HG03442 (cell line): ENCODE measurements around the gene ASF1A.
"Not testable (repeated sequence)": the region's sequence is repeated elsewhere in the genome, so short reads cannot be mapped to it uniquely, and the experiment has no call there.

ENCODE experiments used
- ATAC-seq: cut with Tn5 transposase; IDR thresholded peaks from one replicate; pipeline ENCODE4 v1.9.1; 2021; ENCODE audit warnings: mild to moderate bottlenecking, moderate library complexity; ENCODE audit not compliant: unreplicated experiment

The ASF1A gene

GRCh38 chr6:118893807-118894424 is at the start of gene ASF1A:
TSS of gene ASF1A (plus strand) at chr6:118894152. CDS start at chr6:118894414, 262 bp downstream.
- ATAC-seq: peak; percentile 68

DNA sequence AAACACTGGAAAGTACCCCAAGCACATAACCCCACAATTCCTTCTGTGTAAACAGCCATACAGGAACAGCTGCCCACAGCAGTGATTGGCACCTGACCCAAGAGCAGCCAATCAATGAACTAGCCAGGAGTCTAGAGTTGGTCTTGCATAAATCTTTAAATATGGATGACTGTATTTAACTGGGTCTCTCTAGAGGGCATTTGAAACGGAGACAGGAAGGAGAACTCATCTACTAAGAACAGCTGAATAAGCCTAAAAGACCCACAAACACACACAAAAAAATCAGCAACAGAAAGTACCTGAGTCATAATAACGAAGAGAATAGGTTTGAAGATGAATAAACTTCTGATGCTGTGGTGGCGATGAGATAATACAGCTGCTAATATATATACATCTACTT is 49.0 kb upstream of the ASF1A start:
- ATAC-seq: peak; percentile 57

GRCh38 chr6:118853408-118853807 is 40.5 kb upstream of the ASF1A start:
- ATAC-seq: no peak

DNA sequence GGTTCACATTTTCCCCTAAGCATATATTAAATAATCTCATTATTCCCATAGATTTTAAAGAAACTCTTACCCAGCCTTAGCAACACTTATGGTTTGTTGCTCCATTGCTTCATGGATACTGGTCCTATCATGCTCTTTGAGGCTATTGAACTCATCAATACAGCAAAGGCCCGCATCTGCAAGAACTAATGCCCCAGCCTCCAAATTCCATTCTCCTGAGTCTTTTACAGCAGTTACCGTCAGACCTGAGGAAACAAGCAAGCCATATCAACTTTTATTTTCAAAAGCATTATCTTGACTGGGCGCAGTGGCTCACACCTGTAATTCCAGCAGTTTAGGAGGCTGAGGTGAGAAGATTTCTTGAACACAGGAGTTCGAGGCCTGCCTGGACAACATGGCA is 37.7 kb upstream of the ASF1A start:
- no peak for ATAC-seq

DNA sequence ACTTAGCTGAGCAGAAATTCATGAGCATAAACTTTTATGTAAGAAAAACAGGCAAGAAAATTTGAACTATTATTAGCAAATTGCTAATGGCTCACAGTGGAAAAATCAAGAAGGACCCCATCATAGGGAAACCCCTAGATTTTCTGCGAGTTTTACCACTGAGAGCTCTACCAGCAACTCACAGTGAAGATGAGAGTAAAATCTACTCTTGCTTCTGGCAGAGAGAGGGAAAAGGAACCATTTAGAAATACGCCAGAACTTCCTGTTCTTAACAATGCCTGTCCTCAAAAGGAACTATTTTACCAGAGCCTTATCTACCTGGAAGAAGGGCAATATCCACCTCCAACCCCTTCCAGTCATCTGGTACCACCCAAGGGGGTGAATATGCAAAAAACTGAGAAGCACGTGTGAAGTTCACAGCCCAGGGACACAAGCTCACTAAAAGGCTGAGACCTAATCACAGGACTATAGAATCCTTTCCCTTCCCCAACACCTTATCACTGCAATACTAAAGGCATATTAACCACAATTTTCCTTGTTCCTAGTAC is 34.4 kb upstream of the ASF1A start:
- ATAC-seq: peak; percentile 60

DNA sequence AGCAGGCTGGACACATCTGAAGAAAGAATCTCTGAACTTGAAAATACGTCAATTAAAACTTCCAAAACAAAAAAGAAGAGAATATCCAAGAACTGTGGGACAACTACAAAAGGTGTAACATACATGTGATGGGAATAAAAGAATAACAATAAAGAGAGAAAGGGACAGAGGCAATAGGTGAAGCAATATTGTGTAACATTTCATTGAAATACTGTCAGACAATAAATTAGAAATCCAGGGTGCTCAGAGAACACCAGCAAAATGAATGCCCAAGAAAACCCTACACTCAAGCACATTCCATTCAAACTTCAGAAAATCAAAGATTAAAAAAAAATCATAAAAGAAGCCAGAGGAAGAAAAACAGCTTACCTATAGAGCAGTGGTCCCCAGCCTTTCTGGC is 33.6 kb upstream of the ASF1A start:
- ATAC-seq: no peak

GRCh38 chr6:118860880-118861279 is 33.1 kb upstream of the ASF1A start:
- ATAC-seq: no peak

GRCh38 chr6:118862443-118862842 is 31.5 kb upstream of the ASF1A start:
- no peak for ATAC-seq

DNA sequence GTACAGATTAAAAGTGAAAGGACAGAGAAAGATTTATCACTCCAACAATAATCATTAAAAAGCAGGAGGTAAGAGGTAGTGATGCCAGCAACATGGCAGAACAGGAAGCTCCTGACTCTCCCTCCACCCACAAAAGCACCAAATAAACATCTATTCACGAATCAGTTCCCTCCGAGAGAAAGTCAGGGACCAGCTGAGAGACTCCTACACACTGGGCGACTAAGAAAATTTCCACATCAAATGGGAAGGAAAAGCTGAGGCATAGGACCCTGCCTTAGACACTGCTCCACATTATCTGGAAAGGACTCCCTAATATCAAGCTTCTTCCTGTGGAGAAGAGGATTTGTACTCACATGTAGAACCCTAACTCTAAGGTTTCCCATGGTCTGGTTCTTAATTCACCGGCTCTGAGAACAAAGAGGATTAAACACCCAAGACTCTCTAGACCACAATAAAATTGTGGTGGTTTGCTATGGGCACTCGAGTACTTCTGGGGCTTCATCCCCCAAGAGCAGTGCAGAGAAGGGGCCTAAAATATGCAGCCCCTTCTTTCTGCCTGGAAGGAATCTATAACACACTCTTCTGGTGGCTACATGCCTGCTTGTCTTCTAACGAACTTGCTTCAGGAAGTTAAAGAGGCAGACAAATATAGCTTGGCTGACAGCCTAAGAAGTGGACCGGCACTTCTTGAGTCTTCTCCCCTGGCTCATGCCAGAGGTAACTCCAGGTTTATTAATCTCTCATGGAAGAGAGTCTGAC is 29.4 kb upstream of the ASF1A start:
- ATAC-seq: no peak

DNA sequence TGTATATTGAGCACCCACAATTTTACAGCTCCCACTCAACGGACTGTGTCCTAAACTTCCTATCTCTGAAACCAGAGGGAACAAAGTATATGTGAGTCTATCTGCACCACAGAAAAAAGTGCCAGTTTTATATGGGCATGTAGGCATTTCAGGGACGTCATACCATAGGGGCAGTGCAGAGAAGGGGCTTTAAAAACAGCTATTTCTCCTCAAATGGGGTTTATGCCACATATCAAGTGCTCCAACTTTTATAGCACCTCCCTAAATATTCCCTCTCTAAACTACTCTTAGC is 28.9 kb upstream of the ASF1A start:
- ATAC-seq: no peak

DNA sequence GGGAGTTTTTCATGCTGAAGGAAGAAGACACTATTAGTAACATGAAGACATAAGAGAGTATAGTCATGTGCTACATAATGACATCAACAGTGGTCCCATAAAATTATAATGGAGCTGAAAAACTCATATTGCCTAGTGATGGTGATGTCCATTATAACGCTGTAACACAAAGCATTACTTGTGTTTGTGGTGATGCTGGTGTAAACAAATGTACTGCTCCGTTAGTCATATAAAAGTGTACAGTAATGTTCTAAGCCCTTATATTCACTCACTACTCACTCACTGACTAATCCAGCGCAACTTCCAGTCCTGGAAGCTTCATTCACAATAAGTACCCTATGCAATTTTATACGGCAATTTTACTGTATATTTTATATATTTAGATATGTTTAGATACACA is 26.8 kb upstream of the ASF1A start:
- ATAC-seq: no peak

DNA sequence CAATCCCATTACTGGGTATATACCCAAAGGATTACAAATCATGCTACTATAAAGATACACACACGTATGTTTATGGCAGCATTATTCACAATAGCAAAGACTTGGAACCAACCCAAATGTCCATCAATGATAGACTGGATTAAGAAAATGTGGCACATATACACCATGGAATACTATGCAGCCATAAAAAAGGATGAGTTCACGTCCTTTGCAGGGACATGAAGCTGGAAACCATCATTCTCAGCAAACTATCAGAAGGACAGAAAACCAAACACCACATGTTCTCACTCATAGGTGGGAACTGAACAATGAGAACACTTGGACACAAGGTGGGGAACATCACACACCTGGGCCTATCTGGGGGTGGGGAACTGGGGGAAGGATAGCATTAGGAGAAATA is 25.1 kb upstream of the ASF1A start:
- not testable (repeated sequence) for ATAC-seq

DNA sequence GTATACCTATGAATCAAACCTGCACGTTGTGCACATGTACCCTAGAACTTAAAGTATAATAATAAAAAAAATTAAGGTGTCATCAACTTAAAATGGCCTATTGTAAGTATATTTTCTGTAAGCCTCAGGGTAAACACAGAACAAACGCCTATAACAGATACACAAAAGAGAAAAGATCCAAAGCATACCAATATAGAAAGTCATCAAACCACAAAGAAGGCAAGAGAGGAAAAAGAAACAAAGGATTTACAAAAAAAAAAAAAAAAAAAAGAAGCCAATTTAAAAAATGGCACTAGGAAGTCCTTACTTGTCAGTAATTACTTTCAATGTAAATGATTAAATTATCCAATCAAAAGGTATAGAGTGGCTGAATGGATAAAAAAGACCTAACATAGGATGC is 24.6 kb upstream of the ASF1A start:
- ATAC-seq: no peak

GRCh38 chr6:118869894-118870589 is 23.9 kb upstream of the ASF1A start:
- ATAC-seq: no peak

DNA sequence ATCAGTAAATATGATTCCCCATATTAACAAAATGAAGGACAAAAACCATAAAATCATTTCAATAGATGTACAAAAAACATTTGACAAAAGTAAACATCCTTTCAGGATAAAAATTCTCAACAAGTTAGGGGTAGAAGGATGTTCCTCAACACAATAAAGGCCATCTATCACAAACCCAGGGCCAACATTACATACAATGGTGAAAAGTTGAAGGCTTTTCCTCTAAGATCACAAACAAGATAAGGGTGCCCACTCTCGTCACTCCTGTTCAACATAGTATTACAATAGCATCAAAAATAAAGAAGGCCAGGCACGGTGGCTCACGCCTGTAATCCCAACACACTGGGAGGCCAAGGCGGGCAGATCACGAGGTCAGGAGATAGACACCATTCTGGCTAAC is 22.6 kb upstream of the ASF1A start:
- no peak for ATAC-seq

- ATAC-seq: no peak
Measured at GRCh38 chr6:118872318-118872717, 21.6 kb upstream of the ASF1A start.

- ATAC-seq: no peak
Measured at GRCh38 chr6:118872726-118873125, 21.2 kb upstream of the ASF1A start.

- no peak for ATAC-seq
Measured at GRCh38 chr6:118873239-118873638, 20.7 kb upstream of the ASF1A start.

- no peak for ATAC-seq
Measured at GRCh38 chr6:118875672-118876071, 18.3 kb upstream of the ASF1A start.

- no peak for ATAC-seq
Measured at GRCh38 chr6:118876198-118876597, 17.8 kb upstream of the ASF1A start.

DNA sequence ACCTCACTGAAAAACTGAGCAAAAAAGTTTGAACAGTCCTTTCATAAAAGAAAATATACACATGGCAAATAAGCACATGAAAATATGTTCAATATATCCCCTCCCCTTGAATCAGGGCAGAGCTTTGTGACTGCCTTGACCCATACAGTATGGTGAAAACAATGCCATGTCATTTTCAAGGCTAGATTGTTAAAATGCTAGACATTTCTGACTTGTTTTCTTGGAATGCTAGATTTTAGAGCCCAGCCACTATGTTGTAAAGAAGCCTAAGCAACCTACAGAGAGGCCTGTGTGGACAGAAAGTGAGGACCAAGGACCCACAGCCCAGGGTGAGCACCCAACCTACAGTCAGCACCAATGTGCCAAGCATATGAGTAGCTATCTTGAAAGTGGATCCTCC is 17.1 kb upstream of the ASF1A start:
- no peak for ATAC-seq

DNA sequence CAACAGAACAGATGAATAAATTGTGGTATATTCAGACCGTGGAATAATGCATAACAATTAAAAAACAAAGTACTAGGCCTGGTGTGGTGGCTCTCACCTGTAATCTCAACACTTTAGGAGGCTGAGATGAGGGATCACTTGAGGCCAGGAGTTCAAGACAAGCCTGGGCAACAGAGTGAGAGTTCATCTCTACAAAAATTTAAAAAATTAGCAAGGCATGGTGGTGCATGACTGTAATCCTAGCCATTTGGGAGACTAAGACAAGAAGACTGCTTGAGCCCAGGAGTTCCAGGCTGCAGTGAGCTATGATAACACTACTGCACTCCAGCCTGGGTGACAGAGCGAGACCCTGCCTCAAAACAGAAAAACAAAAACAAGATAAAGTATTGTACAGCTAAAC is 16.1 kb upstream of the ASF1A start:
- ATAC-seq: no peak
